Measurements from ENCODE around the gene EXOC6B.

GRCh38 chr2:72132981-72133720 is 692.7 kb downstream of the EXOC6B start:
- TF ChIP-seq CTCF (IDR thresholded peaks at IDR 0.05): no peak
- no peak for TF ChIP-seq POLR2A (IDR thresholded peaks at IDR 0.05)
- no peak for TF ChIP-seq EP300 (IDR thresholded peaks at IDR 0.05)
- no peak for TF ChIP-seq POLR2AphosphoS5 (IDR thresholded peaks at IDR 0.05)

Data from suprapubic skin (tissue), 4 donors.